HepG2 (cell line): ENCODE measurements around the gene CAPRIN1. TPM values are rescaled to one million over a fixed set of nuclear protein-coding genes. Genes with fewer than 3 reads are reported as not detected.

Source experiments
- GTF3A ChIP-seq: sonication (generic); formaldehyde crosslinking; conservative IDR thresholded peaks from 2 replicates; pipeline ENCODE4 v1.4.0; 2020; ENCODE audit warnings: mild to moderate bottlenecking, missing genetic modification reagents
- PAF1 ChIP-seq: IDR thresholded peaks from 2 replicates; pipeline ENCODE4 v1.6.1; 2016; ENCODE audit warnings: missing genetic modification reagents, missing compliant biosample characterization
- REPIN1 ChIP-seq: sonication (generic); formaldehyde crosslinking; IDR thresholded peaks from 2 replicates; pipeline ENCODE4 v1.8.0; 2022; ENCODE audit warnings: missing genetic modification reagents, low read depth, mild to moderate bottlenecking, borderline replicate concordance
- ZNF24 ChIP-seq: fragments of 450-650 bp; IDR thresholded peaks from 2 replicates; pipeline ENCODE4 v1.6.1; 2017; ENCODE audit warnings: antibody characterized with exemption, mild to moderate bottlenecking
- ZNF296 ChIP-seq: sonication (generic); formaldehyde crosslinking; conservative IDR thresholded peaks from 2 replicates; pipeline ENCODE4 v1.5.0; 2020; ENCODE audit warnings: mild to moderate bottlenecking, missing genetic modification reagents
- ZNF329 ChIP-seq: sonication (generic); formaldehyde crosslinking; IDR thresholded peaks from 2 replicates; pipeline ENCODE4 v1.9.0; 2021; ENCODE audit warnings: low read depth, mild to moderate bottlenecking, missing genetic modification reagents
- ZNF407 ChIP-seq: sonication (generic); formaldehyde crosslinking; IDR thresholded peaks from one replicate; pipeline ENCODE4 v1.5.1; 2020; ENCODE audit warnings: mild to moderate bottlenecking, missing genetic modification reagents; ENCODE audit errors: not compliant biosample characterization
- ZNF687 ChIP-seq: sonication (generic); formaldehyde crosslinking; IDR thresholded peaks from 2 replicates; pipeline ENCODE4 v1.5.1; 2020; ENCODE audit warnings: mild to moderate bottlenecking, missing genetic modification reagents, moderate library complexity
- ZNF749 ChIP-seq: sonication (generic); formaldehyde crosslinking; IDR thresholded peaks from 2 replicates; pipeline ENCODE4 v1.8.0; 2022; ENCODE audit warnings: mild to moderate bottlenecking, missing genetic modification reagents, moderate library complexity, borderline replicate concordance
- polyA plus RNA-seq, 8 experiments: library from polyadenylated mRNA; depleted of rRNA in 3 of 8; stranded (reverse) in 7 of 8; unstranded in 1 of 8; fragments of >200 nt; fragmentation: Illumina TruSeq in 4 of 8; extraction: Trizol in 4 of 8; gene quantifications; 2 replicates each; pipeline versions ENCODE4 v1.2.1 to v1.2.3, GENCODE V29; 2011 to 2016; ENCODE audit warnings: low read depth in 4 of 8, missing spikeins in 1 of 8, mixed read lengths in 1 of 8; ENCODE audit not compliant: insufficient read depth in 1 of 8
- total RNA-seq, 5 experiments: library from RNA; depleted of rRNA; stranded (reverse); fragments of >200 nt; fragmentation: Illumina TruSeq; extraction: Trizol; gene quantifications; 2 replicates each; pipeline ENCODE4 v1.2.3, GENCODE V29; 2016; ENCODE audit warnings: low read depth in 1 of 5
- TF ChIP-seq, protein P1 (sequence below): sonication (generic); formaldehyde crosslinking; IDR thresholded peaks from 2 replicates; pipeline ENCODE4 v1.4.0; 2020; ENCODE audit warnings: missing genetic modification reagents
- TF ChIP-seq, protein P2 (sequence below): IDR thresholded peaks from 2 replicates; pipeline ENCODE4 v1.6.1; 2016; ENCODE audit warnings: missing compliant biosample characterization, missing genetic modification reagents, borderline replicate concordance

The CAPRIN1 gene
- total and polyA plus RNA-seq, 2 of the 13 experiments (the other 11 are each of a cell fraction or from before 2014, with no cell fraction given): 114 to 162 TPM

DNA sequence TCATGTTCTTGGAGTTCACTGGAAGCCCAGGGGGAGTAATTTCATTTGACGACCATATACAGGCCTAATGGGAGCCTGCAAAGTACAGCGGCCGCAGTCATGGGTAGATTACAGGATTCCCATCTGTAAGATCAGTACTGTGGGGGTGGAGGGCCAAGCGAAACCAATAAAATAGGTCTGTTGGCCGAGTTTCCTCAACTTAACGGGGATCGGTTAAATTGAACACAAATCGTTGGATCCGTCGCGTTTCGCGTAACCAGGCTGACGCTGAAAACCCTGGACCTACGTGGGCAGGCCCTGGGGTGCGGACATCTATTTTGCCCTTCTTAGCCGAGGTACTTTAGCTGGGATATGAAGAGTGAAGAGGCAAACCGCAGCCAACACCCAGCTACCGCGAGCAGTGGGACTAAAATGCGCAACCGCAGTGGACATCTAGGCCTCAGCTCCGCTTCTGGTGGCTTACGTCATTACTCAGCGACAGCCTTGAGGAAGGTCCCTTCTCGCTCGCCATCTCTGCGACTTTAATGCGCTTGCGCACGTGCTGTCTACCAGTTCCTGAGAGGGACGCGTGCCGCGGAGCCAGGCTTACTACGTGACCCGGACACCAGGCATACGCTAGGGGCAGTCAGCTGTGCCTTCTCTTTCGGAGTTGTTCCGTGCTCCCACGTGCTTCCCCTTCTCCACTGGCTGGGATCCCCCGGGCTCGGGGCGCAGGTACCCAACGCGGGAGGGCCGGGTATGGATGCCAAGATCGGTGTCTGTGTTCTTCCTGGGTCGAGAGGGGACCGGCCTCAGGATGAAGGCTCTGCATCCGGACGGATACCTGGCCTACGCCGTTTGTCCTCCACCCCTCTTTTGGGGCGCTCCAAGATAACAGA lies 53.8 kb downstream of the CAPRIN1 start, which contains the start of gene NAT10 (continued):
- TF ChIP-seq ZNF407 (CRISPR knock-in tag): no peak
- TF ChIP-seq, protein P1, sequence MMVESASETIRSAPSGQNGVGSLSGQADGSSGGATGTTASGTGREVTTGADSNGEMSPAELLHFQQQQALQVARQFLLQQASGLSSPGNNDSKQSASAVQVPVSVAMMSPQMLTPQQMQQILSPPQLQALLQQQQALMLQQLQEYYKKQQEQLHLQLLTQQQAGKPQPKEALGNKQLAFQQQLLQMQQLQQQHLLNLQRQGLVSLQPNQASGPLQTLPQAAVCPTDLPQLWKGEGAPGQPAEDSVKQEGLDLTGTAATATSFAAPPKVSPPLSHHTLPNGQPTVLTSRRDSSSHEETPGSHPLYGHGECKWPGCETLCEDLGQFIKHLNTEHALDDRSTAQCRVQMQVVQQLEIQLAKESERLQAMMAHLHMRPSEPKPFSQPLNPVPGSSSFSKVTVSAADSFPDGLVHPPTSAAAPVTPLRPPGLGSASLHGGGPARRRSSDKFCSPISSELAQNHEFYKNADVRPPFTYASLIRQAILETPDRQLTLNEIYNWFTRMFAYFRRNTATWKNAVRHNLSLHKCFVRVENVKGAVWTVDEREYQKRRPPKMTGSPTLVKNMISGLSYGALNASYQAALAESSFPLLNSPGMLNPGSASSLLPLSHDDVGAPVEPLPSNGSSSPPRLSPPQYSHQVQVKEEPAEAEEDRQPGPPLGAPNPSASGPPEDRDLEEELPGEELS (CRISPR knock-in tag): peak; percentile 40; the same call in 1 of the 2 replicates
- TF ChIP-seq, protein P2, sequence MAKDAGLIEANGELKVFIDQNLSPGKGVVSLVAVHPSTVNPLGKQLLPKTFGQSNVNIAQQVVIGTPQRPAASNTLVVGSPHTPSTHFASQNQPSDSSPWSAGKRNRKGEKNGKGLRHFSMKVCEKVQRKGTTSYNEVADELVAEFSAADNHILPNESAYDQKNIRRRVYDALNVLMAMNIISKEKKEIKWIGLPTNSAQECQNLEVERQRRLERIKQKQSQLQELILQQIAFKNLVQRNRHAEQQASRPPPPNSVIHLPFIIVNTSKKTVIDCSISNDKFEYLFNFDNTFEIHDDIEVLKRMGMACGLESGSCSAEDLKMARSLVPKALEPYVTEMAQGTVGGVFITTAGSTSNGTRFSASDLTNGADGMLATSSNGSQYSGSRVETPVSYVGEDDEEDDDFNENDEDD (CRISPR knock-in tag): peak; percentile 72; the same call in 1 of the 2 replicates
- no peak for TF ChIP-seq GTF3A (CRISPR knock-in tag)
- TF ChIP-seq ZNF296 (CRISPR knock-in tag): 0 out of 2 replicates have a peak, but pooled peaks have one; percentile 20
- peak; percentile 98 for TF ChIP-seq REPIN1
- TF ChIP-seq ZNF749 (CRISPR knock-in tag): no peak; the same call in 1 of the 2 replicates
- TF ChIP-seq PAF1 (CRISPR knock-in tag): peak; percentile 66; the same call in 1 of the 2 replicates
- peak; percentile 76; the same call in 1 of the 2 replicates for TF ChIP-seq ZNF329 (CRISPR knock-in tag)
- TF ChIP-seq ZNF24: 0 out of 2 replicates have a peak, but pooled peaks have one; percentile 32
- peak; percentile 98 for TF ChIP-seq ZNF687
